GM12801 (cell line): Measurements from ENCODE around the gene ATP11A.

Experiments
- TF ChIP-seq, protein P1 (sequence below): IDR thresholded peaks from one replicate; pipeline ENCODE4 v1.5.1; 2011; ENCODE audit warnings: control low read depth; ENCODE audit not compliant: insufficient read length; ENCODE audit errors: extremely low read depth

ATP11A gene

DNA sequence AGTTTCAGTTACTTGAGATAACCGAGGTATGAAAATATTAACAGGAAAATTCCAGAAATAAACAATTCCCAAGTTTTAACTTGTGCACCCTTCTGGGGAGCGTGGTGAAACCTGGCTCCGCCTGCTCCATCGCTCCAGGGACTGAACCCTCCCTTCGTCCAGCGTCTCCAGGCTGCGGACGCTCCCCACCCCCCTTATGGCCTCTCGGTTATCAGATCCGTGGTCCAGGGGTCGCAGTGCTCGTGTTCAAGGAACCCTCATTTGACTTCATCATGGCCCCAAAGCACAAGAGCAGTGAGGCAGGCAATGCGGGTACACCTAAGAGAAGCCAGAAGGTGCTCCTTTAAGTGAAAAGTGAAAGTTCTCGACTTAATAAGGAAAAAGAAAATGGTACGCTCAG is 71.1 kb downstream of the ATP11A start:
- TF ChIP-seq, protein P1, sequence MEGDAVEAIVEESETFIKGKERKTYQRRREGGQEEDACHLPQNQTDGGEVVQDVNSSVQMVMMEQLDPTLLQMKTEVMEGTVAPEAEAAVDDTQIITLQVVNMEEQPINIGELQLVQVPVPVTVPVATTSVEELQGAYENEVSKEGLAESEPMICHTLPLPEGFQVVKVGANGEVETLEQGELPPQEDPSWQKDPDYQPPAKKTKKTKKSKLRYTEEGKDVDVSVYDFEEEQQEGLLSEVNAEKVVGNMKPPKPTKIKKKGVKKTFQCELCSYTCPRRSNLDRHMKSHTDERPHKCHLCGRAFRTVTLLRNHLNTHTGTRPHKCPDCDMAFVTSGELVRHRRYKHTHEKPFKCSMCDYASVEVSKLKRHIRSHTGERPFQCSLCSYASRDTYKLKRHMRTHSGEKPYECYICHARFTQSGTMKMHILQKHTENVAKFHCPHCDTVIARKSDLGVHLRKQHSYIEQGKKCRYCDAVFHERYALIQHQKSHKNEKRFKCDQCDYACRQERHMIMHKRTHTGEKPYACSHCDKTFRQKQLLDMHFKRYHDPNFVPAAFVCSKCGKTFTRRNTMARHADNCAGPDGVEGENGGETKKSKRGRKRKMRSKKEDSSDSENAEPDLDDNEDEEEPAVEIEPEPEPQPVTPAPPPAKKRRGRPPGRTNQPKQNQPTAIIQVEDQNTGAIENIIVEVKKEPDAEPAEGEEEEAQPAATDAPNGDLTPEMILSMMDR: no peak

DNA sequence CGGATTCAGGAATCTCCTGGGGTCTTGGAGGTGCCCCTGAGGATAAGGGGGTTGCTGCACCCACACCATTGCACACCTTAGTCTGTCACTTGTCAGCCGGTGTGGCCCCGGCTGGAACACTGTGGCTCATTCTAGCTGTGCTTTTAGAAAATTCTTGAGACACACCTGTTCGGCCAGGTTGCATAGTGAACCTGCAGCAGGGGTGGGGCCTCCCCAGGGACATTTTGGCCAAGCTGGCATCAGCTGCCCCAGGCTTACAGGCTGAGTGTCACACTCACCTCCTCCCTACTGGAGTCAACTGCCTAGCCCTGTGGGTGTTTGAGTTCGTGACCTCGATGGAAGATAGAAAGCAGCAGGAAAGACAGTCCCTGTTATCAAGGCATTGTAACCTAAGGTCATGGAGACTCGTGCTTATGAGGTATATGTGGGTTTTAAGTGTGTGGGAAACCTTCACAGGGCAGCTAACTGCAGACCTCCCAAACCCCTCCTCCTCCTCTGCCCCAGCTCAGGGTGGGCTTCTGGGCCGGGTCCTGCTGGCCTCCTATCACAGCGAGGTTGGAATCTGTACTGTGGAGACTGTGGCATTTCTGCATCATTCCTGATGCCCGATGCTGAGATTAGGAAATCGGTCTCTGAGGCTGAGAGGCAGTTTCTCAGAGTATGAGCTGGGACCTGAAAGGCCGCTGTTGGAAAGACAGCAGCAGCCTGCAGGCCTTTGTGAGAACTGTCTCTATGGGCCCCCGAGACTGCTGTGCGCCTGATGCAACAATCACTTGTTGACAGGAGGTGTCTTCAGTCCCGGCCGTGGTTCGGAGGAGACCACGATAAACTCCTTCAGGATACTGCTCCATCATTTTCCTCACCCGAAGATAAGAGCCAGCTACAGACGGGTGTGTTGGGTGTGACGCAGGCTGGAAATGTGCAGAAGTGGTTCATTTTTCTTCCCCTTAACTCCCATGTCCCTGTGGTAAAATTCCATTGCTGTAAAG is 72.2 kb downstream of the ATP11A start:
- TF ChIP-seq, protein P1: no peak

DNA sequence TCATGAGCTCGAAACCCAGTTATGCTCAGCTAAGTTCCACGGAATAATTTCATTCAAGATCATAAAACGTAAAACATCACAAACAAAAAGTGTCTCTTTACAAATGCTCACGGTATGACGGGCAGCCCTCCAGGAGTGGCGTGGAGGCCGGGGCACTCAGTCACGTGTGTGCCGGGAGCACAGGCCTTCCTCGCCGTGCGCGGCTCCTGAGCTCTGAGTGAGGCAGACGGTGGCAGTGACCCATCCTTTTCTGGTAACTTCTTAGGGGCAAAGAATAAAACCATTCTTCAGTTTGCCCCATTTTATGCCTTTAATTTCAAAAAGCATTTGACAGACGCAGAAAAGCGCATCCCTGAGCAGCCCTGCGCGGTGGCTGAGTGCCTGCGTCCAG is 72.8 kb downstream of the ATP11A start:
- TF ChIP-seq, protein P1: no peak

GRCh38 chr13:112764028-112764427 is 74.2 kb downstream of the ATP11A start:
- TF ChIP-seq, protein P1: no peak

GRCh38 chr13:112764864-112765561 is 75.2 kb downstream of the ATP11A start:
- TF ChIP-seq, protein P1: no peak

- TF ChIP-seq, protein P1: no peak
These were observed 75.9 kb downstream of the ATP11A start for GRCh38 chr13:112765731-112766130.

DNA sequence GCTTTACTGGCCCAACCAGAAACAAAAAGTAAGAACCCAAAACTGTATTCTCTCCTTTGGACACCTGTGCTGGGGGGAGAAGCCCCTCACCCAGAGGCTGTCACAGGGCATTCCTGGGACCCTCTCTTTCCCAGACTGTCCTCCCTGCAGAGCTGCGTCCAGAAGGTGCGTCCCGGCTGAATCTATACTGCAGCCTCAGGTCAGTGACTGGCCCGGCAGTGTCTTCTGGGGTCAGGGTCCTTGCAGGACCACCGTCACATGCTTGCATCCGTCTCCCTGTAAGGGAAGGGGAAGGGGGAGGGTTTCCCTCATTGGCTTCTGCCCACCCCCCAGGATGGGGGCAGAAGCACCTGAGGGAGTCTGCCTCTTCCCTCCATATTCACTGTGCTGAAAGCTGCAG is 76.5 kb downstream of the ATP11A start:
- TF ChIP-seq, protein P1: no peak
